ENCODE data around the gene DYNC1H1.

DYNC1H1 gene

DNA sequence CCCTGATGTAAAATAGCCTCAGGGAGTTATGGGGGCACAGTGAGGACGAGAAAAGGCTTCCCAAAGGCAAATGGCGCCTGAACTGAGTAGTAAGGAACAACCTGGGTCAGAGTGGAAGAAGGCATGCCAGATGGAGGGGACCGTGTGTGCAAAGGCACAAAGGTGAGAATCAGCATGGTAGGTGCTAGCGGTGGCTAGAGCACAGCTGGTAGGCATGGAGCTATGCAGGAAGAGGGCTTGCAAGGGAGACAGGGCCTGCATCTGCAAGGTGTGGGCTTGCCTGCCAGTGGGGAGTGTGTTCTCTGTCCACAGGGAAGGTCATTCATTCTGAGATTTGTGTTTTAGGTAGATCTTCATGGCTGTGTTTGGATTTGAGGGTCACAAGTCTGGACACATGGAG lies 141.0 kb downstream of the DYNC1H1 start:
- TF ChIP-seq, protein P1, sequence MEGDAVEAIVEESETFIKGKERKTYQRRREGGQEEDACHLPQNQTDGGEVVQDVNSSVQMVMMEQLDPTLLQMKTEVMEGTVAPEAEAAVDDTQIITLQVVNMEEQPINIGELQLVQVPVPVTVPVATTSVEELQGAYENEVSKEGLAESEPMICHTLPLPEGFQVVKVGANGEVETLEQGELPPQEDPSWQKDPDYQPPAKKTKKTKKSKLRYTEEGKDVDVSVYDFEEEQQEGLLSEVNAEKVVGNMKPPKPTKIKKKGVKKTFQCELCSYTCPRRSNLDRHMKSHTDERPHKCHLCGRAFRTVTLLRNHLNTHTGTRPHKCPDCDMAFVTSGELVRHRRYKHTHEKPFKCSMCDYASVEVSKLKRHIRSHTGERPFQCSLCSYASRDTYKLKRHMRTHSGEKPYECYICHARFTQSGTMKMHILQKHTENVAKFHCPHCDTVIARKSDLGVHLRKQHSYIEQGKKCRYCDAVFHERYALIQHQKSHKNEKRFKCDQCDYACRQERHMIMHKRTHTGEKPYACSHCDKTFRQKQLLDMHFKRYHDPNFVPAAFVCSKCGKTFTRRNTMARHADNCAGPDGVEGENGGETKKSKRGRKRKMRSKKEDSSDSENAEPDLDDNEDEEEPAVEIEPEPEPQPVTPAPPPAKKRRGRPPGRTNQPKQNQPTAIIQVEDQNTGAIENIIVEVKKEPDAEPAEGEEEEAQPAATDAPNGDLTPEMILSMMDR (IDR thresholded peaks at IDR 0.05; ENCODE audit: insufficient read depth, low read depth, low read length, missing control alignments): no peak
- DNase-seq (ENCODE audit: low read depth): no peak
- no peak overlapping the region for H3K4me3 ChIP-seq (ENCODE audit: low read length)
